Activated CD4-positive, alpha-beta memory T cell treated with anti-CD3 and anti-CD28 coated beads, Interleukin-2, amount 10 ng/mL, durations not matched to agents 7 days and 5 days (primary cell): ENCODE data around the gene ADAMTS3. TPM values are rescaled to one million over a fixed set of nuclear protein-coding genes. Genes with fewer than 3 reads are reported as not detected.
"Not testable (repeated sequence)": the region's sequence is repeated elsewhere in the genome, so short reads cannot be mapped to it uniquely, and the experiment has no call there.

Source experiments
- CTCF ChIA-PET: fragments of 350-600 bp; sonication (Branson Sonifier 250); formaldehyde crosslinking; loops from one replicate; lab custom pipeline; 2021; ENCODE audit warnings: antibody characterized with exemption, inconsistent platforms; lab: Charles Lee
- POLR2A ChIA-PET: fragments of 350-600 bp; sonication (Branson Sonifier 250); formaldehyde crosslinking; loops from one replicate; lab custom pipeline; 2021; ENCODE audit warnings: antibody characterized with exemption; lab: Charles Lee
- DNase-seq: peaks from one replicate; pipeline ENCODE4 v3.0.0-alpha.2; 2020
- H3K27ac Mint-ChIP-seq: one replicate; pipeline ENCODE4 v1.8.0; 2021; ENCODE audit warnings: mild to moderate bottlenecking, mixed read lengths
- H3K27me3 Mint-ChIP-seq: one replicate; pipeline ENCODE4 v1.8.0; 2021; ENCODE audit warnings: mixed read lengths
- H3K36me3 Mint-ChIP-seq: one replicate; pipeline ENCODE4 v1.8.0; 2021; ENCODE audit warnings: low read depth, mixed read lengths
- H3K4me1 Mint-ChIP-seq: one replicate; pipeline ENCODE4 v1.8.0; 2021; ENCODE audit warnings: mixed read lengths
- H3K4me3 Mint-ChIP-seq: one replicate; pipeline ENCODE4 v1.8.0; 2021; ENCODE audit warnings: mild to moderate bottlenecking, mixed read lengths
- H3K9me3 Mint-ChIP-seq: one replicate; pipeline ENCODE4 v1.8.0; 2021; ENCODE audit warnings: mixed read lengths
- total RNA-seq, 2 experiments: library from RNA; stranded (reverse); gene quantifications; one replicate each; pipeline ENCODE4 v1.2.3, GENCODE V29; 2021

Gene ADAMTS3
- total RNA-seq, 2 experiments from 2014 or later = not detected

- ChIA-PET POLR2A (no interaction called here), CTCF (no interaction called here)
- H3K27me3 Mint-ChIP-seq = peaks cover 43% of the 10 kb centered on the region
- H3K4me3 Mint-ChIP-seq = no peak overlapping the region
- no peaks in the 10 kb centered on the region for H3K36me3 Mint-ChIP-seq
- no peak for DNase-seq
- H3K4me1 Mint-ChIP-seq = peaks cover 9% of the 10 kb centered on the region
- no peak overlapping the region for H3K27ac Mint-ChIP-seq
- no peaks in the 10 kb centered on the region for H3K9me3 Mint-ChIP-seq
Measured at GRCh38 chr4:72567036-72567435, 2.0 kb downstream of the ADAMTS3 start.

- H3K4me1 Mint-ChIP-seq = peaks cover 9% of the 10 kb centered on the region
- no peak for DNase-seq
- H3K4me3 Mint-ChIP-seq = no peak overlapping the region
- POLR2A ChIA-PET = no interaction called here
- peaks cover 43% of the 10 kb centered on the region for H3K27me3 Mint-ChIP-seq
- CTCF ChIA-PET = no interaction called here
- no peaks in the 10 kb centered on the region for H3K9me3 Mint-ChIP-seq
- H3K36me3 Mint-ChIP-seq = no peaks in the 10 kb centered on the region
- H3K27ac Mint-ChIP-seq = no peak overlapping the region
Measured at GRCh38 chr4:72566464-72566972, 2.5 kb downstream of the ADAMTS3 start.

- H3K36me3 Mint-ChIP-seq = no peaks in the 10 kb centered on the region
- no peaks in the 10 kb centered on the region for H3K9me3 Mint-ChIP-seq
- H3K4me3 Mint-ChIP-seq = no peak overlapping the region
- H3K27ac Mint-ChIP-seq = no peak overlapping the region
- H3K4me1 Mint-ChIP-seq = peaks cover 8% of the 10 kb centered on the region
- DNase-seq = no peak
- ChIA-PET POLR2A (no interaction called here), CTCF (no interaction called here)
- peaks cover 31% of the 10 kb centered on the region for H3K27me3 Mint-ChIP-seq
Measured at GRCh38 chr4:72564789-72565188, 4.2 kb downstream of the ADAMTS3 start.

GRCh38 chr4:72564184-72564583 is 4.8 kb downstream of the ADAMTS3 start:
- ChIA-PET CTCF (no interaction called here), POLR2A (no interaction called here)
- Mint-ChIP-seq H3K27me3 (peaks cover 28% of the 10 kb centered on the region), H3K36me3 (no peaks in the 10 kb centered on the region), H3K27ac (no peak overlapping the region), H3K9me3 (no peaks in the 10 kb centered on the region), H3K4me1 (peaks cover 6% of the 10 kb centered on the region), H3K4me3 (no peak overlapping the region)
- DNase-seq = no peak

- H3K4me3 Mint-ChIP-seq = no peak overlapping the region
- no peak overlapping the region for H3K27ac Mint-ChIP-seq
- CTCF ChIA-PET = no interaction called here
Measured at GRCh38 chr4:72558655-72559054, 10.4 kb downstream of the ADAMTS3 start.

GRCh38 chr4:72557021-72557420 is 12.0 kb downstream of the ADAMTS3 start:
- H3K4me3 Mint-ChIP-seq = no peak overlapping the region
- DNase-seq = no peak
- H3K27me3 Mint-ChIP-seq = no peaks in the 10 kb centered on the region
- H3K4me1 Mint-ChIP-seq = no peaks in the 10 kb centered on the region
- no peaks in the 10 kb centered on the region for H3K9me3 Mint-ChIP-seq
- ChIA-PET CTCF (no interaction called here), POLR2A (no interaction called here)
- H3K36me3 Mint-ChIP-seq = no peaks in the 10 kb centered on the region
- H3K27ac Mint-ChIP-seq = no peak overlapping the region

More at GRCh38 chr4:72558655-72559054, 10.4 kb downstream of the ADAMTS3 start:
- no peaks in the 10 kb centered on the region for H3K36me3 Mint-ChIP-seq
- H3K9me3 Mint-ChIP-seq = no peaks in the 10 kb centered on the region
- POLR2A ChIA-PET = no interaction called here
- no peaks in the 10 kb centered on the region for H3K27me3 Mint-ChIP-seq
- H3K4me1 Mint-ChIP-seq = no peaks in the 10 kb centered on the region
- DNase-seq = no peak

- H3K4me3 Mint-ChIP-seq = no peak overlapping the region
- CTCF ChIA-PET = no interaction called here
Measured at GRCh38 chr4:72555377-72555831, 13.6 kb downstream of the ADAMTS3 start.

GRCh38 chr4:72553540-72554337 is 15.3 kb downstream of the ADAMTS3 start:
- CTCF ChIA-PET = no interaction called here
- Mint-ChIP-seq H3K4me3 (no peak overlapping the region), H3K36me3 (no peaks in the 10 kb centered on the region), H3K9me3 (no peaks in the 10 kb centered on the region), H3K27me3 (no peaks in the 10 kb centered on the region), H3K4me1 (no peaks in the 10 kb centered on the region), H3K27ac (no peak overlapping the region)
- DNase-seq = no peak
- POLR2A ChIA-PET = no interaction called here

More at GRCh38 chr4:72555377-72555831, 13.6 kb downstream of the ADAMTS3 start:
- no peaks in the 10 kb centered on the region for H3K27me3 Mint-ChIP-seq
- POLR2A ChIA-PET = no interaction called here
- no peak for DNase-seq
- H3K4me1 Mint-ChIP-seq = no peaks in the 10 kb centered on the region
- no peak overlapping the region for H3K27ac Mint-ChIP-seq
- H3K9me3 Mint-ChIP-seq = no peaks in the 10 kb centered on the region
- H3K36me3 Mint-ChIP-seq = no peaks in the 10 kb centered on the region

- no peak overlapping the region for H3K4me3 Mint-ChIP-seq
- no peaks in the 10 kb centered on the region for H3K36me3 Mint-ChIP-seq
- CTCF ChIA-PET = no interaction called here
- H3K4me1 Mint-ChIP-seq = no peaks in the 10 kb centered on the region
- no peaks in the 10 kb centered on the region for H3K9me3 Mint-ChIP-seq
- DNase-seq = no peak
- POLR2A ChIA-PET = no interaction called here
- no peak overlapping the region for H3K27ac Mint-ChIP-seq
- H3K27me3 Mint-ChIP-seq = no peaks in the 10 kb centered on the region
Measured at GRCh38 chr4:72552447-72552846, 16.6 kb downstream of the ADAMTS3 start.

- CTCF ChIA-PET = no interaction called here
Measured at GRCh38 chr4:72546456-72546855, 22.6 kb downstream of the ADAMTS3 start.

GRCh38 chr4:72540694-72541093 is 28.3 kb downstream of the ADAMTS3 start:
- H3K27me3 Mint-ChIP-seq, H3K9me3 Mint-ChIP-seq, H3K36me3 Mint-ChIP-seq, CTCF ChIA-PET, H3K4me1 Mint-ChIP-seq, H3K4me3 Mint-ChIP-seq, H3K27ac Mint-ChIP-seq, DNase-seq, POLR2A ChIA-PET: not testable (repeated sequence)

More at GRCh38 chr4:72546456-72546855, 22.6 kb downstream of the ADAMTS3 start:
- Mint-ChIP-seq H3K9me3 (no peaks in the 10 kb centered on the region), H3K27ac (no peak overlapping the region), H3K27me3 (peaks cover 2% of the 10 kb centered on the region), H3K4me1 (no peaks in the 10 kb centered on the region), H3K36me3 (no peaks in the 10 kb centered on the region), H3K4me3 (no peak overlapping the region)
- no peak for DNase-seq
- POLR2A ChIA-PET = no interaction called here

- no peaks in the 10 kb centered on the region for H3K27me3 Mint-ChIP-seq
- no peak overlapping the region for H3K4me3 Mint-ChIP-seq
- no peak for DNase-seq
- H3K27ac Mint-ChIP-seq = no peak overlapping the region
- H3K9me3 Mint-ChIP-seq = no peaks in the 10 kb centered on the region
- H3K36me3 Mint-ChIP-seq = no peaks in the 10 kb centered on the region
- ChIA-PET POLR2A (no interaction called here), CTCF (no interaction called here)
- no peaks in the 10 kb centered on the region for H3K4me1 Mint-ChIP-seq
Measured at GRCh38 chr4:72538006-72538405, 31.0 kb downstream of the ADAMTS3 start.

- Mint-ChIP-seq H3K4me3 (no peak overlapping the region), H3K27me3 (no peaks in the 10 kb centered on the region), H3K9me3 (no peaks in the 10 kb centered on the region), H3K4me1 (no peaks in the 10 kb centered on the region), H3K36me3 (no peaks in the 10 kb centered on the region), H3K27ac (no peak overlapping the region)
- POLR2A ChIA-PET = no interaction called here
- CTCF ChIA-PET = no interaction called here
- no peak for DNase-seq
Measured at GRCh38 chr4:72536443-72536842, 32.6 kb downstream of the ADAMTS3 start.
